GM19324 (cell line): ENCODE results near the gene CSAG1.
"Not testable (repeated sequence)": the region's sequence is repeated elsewhere in the genome, so short reads cannot be mapped to it uniquely, and the experiment has no call there.

Experiments used
- ATAC-seq: cut with Tn5 transposase; IDR thresholded peaks from one replicate; pipeline ENCODE4 v1.9.1; 2021; ENCODE audit warnings: mild to moderate bottlenecking, moderate library complexity; ENCODE audit not compliant: unreplicated experiment, low FRiP score

CSAG1 gene, protein sequence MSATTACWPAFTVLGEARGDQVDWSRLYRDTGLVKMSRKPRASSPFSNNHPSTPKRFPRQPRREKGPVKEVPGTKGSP

DNA sequence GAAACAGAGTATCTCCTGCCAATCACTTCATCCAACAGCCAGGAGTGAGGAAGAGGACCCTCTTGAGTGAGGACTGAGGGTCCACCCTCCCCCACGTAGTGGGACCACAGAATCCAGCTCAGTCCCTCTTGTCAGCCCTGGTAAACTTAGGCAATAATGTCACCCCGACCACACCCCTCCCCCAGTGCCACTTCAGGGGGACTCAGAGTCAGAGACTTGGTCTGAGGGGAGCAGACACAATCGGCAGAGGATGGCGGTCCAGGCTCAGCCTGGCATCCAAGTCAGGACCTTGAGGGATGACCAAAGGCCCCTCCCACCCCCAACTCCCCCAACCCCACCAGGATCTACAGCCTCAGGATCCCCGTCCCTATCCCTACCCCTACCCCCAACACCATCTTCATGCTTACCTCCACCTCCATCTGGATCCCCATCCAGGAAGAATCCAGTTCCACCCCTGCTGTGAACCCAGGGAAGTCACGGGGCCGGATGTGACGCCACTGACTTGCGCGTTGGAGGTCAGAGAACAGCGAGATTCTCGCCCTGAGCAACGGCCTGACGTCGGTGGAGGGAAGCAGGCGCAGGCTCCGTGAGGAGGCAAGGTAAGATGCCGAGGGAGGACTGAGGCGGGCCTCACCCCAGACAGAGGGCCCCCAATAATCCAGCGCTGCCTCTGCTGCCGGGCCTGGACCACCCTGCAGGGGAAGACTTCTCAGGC is at the start of gene CSAG1, which contains the start of gene MAGEA12:
Gene CSAG1, minus strand, starts transcription at position 461 of the 715 bp plus-strand sequence. CDS start 1,261 bp downstream, outside the sequence.
Gene MAGEA12, plus strand, starts transcription at position 497 of the 715 bp plus-strand sequence. CDS start 2,405 bp downstream, outside the sequence.
- no peak for ATAC-seq

DNA sequence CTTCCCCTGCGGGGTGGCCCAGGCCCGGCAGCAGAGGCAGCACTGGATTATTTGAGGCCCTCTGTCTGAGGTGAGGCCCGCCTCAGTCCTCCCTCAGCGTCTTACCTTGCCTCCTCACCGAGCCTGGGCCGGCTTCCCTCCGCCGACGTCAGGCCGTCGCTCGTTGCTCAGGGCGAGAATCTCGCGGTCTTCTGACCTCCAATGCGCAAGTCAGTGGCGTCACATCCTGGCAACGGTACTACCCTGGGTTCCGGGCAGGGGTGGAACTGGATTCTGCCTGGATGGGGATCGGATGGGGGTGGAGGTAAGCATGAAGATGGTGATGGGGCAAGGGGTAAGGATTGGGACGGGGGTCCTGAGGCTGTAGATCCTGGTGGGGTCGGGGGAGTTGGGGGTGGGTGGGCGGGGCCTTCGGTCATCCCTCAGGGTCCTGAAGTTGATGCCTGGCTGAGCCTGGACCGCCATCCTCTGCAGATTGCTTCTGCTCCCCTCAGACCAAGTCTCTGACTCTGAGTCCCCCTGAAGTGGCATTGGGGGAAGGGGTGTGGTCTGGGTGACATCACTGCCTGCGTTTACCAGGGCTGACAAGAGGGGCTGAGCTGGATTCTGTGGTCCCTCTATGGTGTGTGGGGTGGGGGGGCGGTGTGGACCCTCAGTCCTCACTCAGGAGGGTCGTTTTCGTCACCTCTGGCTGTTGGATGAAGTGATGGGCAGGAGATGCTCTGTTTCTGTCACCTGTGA is 36.2 kb upstream of the CSAG1 start, which contains the start of gene MAGEA6:
Gene MAGEA6, minus strand, starts transcription at position 141 of the 741 bp plus-strand sequence. CDS start 2,039 bp downstream, outside the sequence.
- ATAC-seq: not testable (repeated sequence)

DNA sequence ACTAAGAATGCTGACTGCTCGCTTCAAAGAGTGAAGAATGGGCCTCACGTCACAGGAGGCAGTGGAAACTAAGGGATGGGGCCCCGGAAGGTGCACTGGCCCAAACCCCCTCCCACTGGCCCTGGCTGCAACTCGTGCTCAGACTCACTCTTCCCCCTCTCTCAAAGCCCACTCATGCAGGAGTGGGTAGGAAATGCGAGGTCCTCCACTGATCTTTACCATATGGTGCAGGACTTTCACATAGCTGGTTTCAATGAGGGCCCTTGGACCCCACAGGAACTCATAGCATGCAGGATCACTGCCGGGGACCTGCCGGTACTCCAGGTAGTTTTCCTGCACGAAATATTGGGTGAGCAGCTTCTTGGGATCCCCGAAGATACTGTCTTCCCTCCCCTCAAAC is 33.0 kb upstream of the CSAG1 start:
- not testable (repeated sequence) for ATAC-seq

DNA sequence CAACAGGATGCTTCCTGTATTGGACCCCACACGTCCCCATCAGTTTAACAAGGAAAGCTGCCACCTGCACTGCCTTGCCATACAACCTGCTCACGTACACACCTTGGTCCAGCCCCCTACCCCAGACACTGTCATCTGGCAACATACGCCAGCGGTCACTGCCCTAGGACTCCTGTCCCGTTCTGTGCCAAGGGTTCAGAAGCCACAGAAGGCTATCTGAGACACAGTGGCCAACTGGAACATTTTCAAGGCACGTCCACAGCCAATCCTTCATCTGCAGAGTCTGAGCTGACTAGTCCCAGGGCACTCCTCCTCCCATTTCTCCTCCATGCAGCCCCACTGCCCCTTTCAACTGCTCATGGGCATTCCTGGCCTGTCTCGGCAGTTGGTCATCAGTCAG is 28.1 kb upstream of the CSAG1 start:
- not testable (repeated sequence) for ATAC-seq

- not testable (repeated sequence) for ATAC-seq
These were observed 26.0 kb upstream of the CSAG1 start for GRCh38 chrX:152759544-152759943.

GRCh38 chrX:152758918-152759317 is 25.4 kb upstream of the CSAG1 start, which contains the start of gene CSAG3:
Gene CSAG3 (plus strand): TSS chrX:152759218.
- ATAC-seq: not testable (repeated sequence)

DNA sequence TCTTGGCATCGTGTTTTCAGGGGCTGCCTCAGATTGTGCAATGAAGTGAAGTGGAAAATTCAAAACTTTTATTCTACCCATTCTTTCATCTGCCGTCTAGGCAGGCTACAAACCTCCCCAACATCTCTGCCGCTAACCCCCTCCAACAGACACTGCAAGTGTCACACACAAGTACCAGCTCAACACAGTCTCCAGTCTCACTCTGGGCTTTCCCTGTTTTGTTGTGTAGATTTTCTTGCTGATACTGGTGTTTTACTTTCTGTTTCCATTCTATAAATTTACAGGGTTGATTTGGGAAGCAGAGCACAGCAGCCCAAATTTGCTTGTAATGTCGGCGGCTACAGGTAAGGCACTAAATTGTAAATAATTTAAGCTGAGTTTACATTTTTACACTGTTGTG is 21.4 kb upstream of the CSAG1 start:
- not testable (repeated sequence) for ATAC-seq

- ATAC-seq: not testable (repeated sequence)
These were observed 20.4 kb upstream of the CSAG1 start, which contains the start of gene MAGEA2 for GRCh38 chrX:152753686-152754650. Gene MAGEA2 (minus strand): TSS chrX:152753842. CDS start chrX:152751363, 2,479 bp downstream.

DNA sequence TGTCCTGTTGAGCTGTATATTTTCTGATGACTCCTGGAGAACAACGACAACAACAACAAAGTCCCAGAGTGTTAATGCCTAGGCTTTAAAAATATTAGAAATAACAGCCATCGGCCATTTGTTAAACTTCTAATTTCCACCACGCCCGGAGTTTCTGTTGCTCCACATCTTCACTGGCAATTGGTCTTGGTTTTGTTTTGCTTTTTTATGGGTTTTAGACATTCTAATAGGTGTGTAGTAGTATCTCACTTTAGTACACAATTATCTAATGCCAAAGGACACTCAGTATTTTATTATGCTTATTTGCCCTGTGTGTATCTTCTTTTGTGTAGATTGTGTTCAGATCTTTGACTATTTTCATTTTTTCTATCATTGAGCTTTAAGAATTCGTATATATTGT is 5.0 kb upstream of the CSAG1 start:
- no peak for ATAC-seq

- ATAC-seq: not testable (repeated sequence)
These were observed 3.0 kb upstream of the CSAG1 start for GRCh38 chrX:152736528-152736927.

DNA sequence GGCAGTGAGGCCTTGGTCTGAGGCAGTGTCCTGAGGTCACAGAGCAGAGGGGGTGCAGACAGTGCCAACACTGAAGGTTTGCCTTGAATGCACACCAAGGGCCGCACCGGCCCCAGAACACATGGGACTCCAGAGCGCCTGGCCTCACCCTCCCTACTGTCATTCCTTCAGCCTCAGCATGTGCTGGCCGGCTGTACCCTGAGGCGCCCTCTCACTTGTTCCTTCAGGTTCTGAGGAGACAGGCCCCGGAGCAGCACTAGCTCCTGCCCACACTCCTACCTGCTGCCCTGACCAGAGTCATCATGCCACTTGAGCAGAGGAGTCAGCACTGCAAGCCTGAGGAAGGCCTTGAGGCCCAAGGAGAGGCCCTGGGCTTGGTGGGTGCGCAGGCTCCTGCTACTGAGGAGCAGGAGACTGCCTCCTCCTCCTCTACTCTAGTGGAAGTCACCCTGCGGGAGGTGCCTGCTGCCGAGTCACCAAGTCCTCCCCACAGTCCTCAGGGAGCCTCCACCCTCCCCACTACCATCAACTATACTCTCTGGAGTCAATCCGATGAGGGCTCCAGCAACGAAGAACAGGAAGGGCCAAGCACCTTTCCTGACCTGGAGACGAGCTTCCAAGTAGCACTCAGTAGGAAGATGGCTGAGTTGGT is 2.5 kb upstream of the CSAG1 start:
- ATAC-seq: no peak

DNA sequence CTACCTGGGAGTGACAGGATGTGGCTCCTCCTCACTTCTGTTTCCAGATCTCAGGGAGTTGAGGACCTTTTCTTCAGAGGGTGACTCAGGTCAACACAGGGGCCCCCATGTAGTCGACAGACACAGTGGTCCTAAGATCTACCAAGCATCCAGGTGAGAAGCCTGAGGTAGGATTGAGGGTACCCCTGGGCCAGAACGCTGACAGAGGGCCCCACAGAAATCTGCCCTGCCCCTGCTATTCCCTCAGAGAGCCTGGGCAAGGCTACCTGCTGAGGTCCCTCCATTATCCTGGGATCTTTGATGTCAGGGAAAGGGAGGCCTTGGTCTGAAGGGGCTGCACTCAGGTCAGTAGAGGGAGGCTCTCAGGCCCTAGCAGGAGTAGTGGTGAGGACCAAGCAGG is 1.6 kb upstream of the CSAG1 start:
- no peak for ATAC-seq

GRCh38 chrX:152734143-152734858 is 780 bp upstream of the CSAG1 start:
- not testable (repeated sequence) for ATAC-seq

DNA sequence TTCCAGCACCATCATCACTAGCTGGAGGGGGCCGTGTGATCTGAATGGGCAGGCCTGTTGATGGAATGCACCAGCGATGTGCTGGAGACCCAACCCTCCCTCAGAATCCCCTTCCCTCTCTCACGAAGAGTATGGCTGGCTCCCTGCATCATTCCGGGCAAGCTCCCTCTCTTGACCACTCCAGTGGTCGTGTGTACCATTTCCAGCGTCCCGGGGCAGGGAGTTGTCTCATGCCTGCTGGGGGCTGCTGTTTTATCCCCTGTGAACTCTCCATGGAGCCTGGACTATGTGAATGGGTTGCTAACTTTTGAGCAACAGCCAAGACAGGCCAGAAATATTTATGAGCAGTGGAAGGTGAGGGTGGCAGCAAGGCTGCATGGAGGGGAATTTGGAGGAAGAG is 8.1 kb downstream of the CSAG1 start:
- ATAC-seq: no peak

DNA sequence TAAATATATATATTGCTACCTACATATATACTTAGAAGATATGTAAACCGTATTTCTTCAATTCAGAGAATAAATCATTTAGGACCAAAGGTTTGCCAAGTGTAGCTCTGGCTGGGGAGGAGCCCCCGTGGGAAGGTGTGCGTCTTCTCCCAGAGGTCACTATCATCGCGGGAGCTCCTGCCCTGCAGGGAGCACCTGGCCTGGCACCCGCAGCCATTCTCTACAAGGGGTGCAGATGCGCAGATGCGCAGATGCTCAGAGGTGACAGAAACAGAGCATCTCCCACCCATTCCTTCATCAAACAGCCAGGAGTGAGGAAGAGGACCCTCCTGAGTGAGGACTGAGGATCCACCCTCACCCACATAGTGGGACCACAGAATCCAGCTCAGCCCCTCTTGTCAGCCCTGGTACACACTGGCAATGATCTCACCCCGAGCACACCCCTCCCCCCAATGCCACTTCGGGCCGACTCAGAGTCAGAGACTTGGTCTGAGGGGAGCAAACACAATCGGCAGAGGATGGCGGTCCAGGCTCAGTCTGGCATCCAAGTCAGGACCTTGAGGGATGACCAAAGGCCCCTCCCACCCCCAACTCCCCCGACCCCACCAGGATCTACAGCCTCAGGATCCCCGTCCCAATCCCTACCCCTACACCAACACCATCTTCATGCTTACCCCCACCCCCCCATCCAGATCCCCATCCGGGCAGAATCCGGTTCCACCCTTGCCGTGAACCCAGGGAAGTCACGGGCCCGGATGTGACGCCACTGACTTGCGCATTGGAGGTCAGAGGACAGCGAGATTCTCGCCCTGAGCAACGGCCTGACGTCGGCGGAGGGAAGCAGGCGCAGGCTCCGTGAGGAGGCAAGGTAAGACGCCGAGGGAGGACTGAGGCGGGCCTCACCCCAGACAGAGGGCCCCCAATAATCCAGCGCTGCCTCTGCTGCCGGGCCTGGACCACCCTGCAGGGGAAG is 19.4 kb downstream of the CSAG1 start, which contains the start of gene MAGEA2B:
Gene MAGEA2B, plus strand, starts transcription at position 814 of the 973 bp plus-strand sequence. CDS start 2,479 bp downstream, outside the sequence.
- ATAC-seq: not testable (repeated sequence)

DNA sequence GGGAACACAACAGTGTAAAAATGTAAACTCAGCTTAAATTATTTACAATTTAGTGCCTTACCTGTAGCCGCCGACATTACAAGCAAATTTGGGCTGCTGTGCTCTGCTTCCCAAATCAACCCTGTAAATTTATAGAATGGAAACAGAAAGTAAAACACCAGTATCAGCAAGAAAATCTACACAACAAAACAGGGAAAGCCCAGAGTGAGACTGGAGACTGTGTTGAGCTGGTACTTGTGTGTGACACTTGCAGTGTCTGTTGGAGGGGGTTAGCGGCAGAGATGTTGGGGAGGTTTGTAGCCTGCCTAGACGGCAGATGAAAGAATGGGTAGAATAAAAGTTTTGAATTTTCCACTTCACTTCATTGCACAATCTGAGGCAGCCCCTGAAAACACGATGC is 20.3 kb downstream of the CSAG1 start:
- not testable (repeated sequence) for ATAC-seq

DNA sequence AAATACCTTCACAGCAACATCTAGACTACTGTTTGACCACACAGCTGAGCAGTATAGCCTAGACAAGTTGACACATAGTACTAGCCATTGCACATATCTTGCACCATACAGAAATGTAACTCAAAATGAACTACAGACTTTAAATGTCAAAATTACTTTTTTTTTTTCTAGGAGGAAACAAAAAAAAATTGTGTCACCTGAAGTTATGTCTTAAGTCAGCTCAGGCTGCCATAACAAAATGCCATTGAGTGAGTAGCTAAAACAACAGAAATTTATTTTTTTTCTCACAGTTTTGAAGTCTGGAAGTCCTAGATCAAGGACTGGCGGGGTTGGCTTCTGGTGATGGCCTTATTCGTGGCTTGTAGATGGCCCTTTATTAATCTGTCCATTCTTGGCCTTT is 24.3 kb downstream of the CSAG1 start, which contains the start of gene CSAG2:
Gene CSAG2, minus strand, starts transcription at position 101 of the 400 bp plus-strand sequence. CDS start 161 bp downstream, outside the sequence.
- not testable (repeated sequence) for ATAC-seq
